Measurements from ENCODE around the gene ZNF283.
"Not testable (repeated sequence)": the region's sequence is repeated elsewhere in the genome, so short reads cannot be mapped to it uniquely, and the experiment has no call there.

ZNF283 gene

DNA sequence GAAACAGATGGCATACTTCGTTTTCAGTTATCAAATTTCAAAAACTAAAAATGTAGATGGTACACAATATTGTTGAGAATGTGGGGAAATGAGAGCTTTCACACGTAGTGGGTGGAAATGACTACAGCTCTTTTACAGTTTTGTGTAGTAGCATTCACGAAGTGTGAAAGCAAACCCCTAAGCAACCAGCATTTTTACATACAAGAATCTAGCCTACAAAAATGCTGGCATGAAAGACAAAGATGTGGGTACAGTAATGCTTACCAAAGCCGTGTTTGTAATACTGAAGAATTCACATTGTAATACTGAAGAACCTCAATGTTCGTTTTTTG is 6.3 kb upstream of the ZNF283 start:
- H3K27ac ChIP-seq (ENCODE audit: low read depth, low read length): no peak overlapping the region
- H3K9me3 ChIP-seq (ENCODE audit: insufficient read depth, low read depth, low read length): peaks cover 6% of the 10 kb centered on the region
- no peak overlapping the region for H3K14ac ChIP-seq (ENCODE audit: low read length)
- no peak overlapping the region for H2AFZ ChIP-seq (ENCODE audit: insufficient read depth, low read length, poor library complexity)
- no peak overlapping the region for H2BK120ac ChIP-seq (ENCODE audit: insufficient read depth, low read length, poor library complexity)
- no peak overlapping the region for H3K18ac ChIP-seq (ENCODE audit: low read length)
- H4K91ac ChIP-seq (ENCODE audit: low read depth, low read length): no peak overlapping the region
- H3K4me2 ChIP-seq (ENCODE audit: low read length): no peak overlapping the region
- H3K23ac ChIP-seq (ENCODE audit: low read length): no peak overlapping the region
- no peak overlapping the region for H3K9ac ChIP-seq (ENCODE audit: low read length)
- no peaks in the 10 kb centered on the region for H3K27me3 ChIP-seq (ENCODE audit: insufficient read depth, low read length)
- no CpG with 5 or more reads among the region's 5 CpGs for WGBS (ENCODE audit: extremely low coverage, insufficient coverage, insufficient read length)
- no peaks in the 10 kb centered on the region for H3K79me2 ChIP-seq (ENCODE audit: control insufficient read depth, insufficient read depth, low read length, poor library complexity)
- no peak overlapping the region for H2AK5ac ChIP-seq (ENCODE audit: low read length)
- peak in 1 of 2 donors; percentile 32 for DNase-seq
- H3K79me1 ChIP-seq (ENCODE audit: low read length): no peaks in the 10 kb centered on the region
- no peaks in the 10 kb centered on the region for H3K4me1 ChIP-seq (ENCODE audit: control insufficient read depth in 1 of 2, insufficient read depth in 2 of 2, low read length in 2 of 2)
- H3K36me3 ChIP-seq (ENCODE audit: control insufficient read depth in 1 of 2, insufficient read depth in 2 of 2, low read length in 2 of 2): no peaks in the 10 kb centered on the region
- H4K8ac ChIP-seq (ENCODE audit: low read depth, low read length): no peak overlapping the region
- H2BK12ac ChIP-seq (ENCODE audit: low read length): no peak overlapping the region
- no peak overlapping the region for H4K12ac ChIP-seq (ENCODE audit: low read depth, low read length)
- no peak overlapping the region for H3K4ac ChIP-seq (ENCODE audit: low read depth, low read length)
- no peak overlapping the region for H2BK5ac ChIP-seq (ENCODE audit: low read depth, low read length, poor library complexity)
- H3K4me3 ChIP-seq (ENCODE audit: low read depth, low read length): no peak overlapping the region

DNA sequence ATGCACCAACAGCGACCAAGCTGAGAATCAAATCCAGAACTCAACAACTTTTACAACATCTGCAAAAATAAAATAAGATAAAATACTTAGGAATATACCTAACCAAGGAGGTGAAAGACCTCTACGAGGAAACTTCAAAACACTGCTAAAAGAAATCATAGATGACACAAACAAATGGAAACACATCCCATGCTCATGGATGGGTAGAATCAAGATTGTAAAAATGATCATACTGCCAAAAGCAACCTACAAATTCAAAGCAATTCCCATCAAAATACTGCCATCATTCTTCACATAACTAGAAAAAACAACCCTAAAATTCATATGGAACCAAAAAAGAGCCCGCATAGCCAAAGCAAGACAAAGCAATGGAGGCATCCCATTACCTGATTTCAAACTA is 3.3 kb upstream of the ZNF283 start:
- not testable (repeated sequence) for H3K9me3 ChIP-seq (ENCODE audit: insufficient read depth, low read depth, low read length); H3K36me3 ChIP-seq (ENCODE audit: control insufficient read depth in 1 of 2, insufficient read depth in 2 of 2, low read length in 2 of 2); H2AK5ac ChIP-seq (ENCODE audit: low read length); H3K79me1 ChIP-seq (ENCODE audit: low read length); H4K8ac ChIP-seq (ENCODE audit: low read depth, low read length); H3K4me2 ChIP-seq (ENCODE audit: low read length); H3K18ac ChIP-seq (ENCODE audit: low read length); H3K14ac ChIP-seq (ENCODE audit: low read length); H3K4ac ChIP-seq (ENCODE audit: low read depth, low read length); H4K12ac ChIP-seq (ENCODE audit: low read depth, low read length); H2BK12ac ChIP-seq (ENCODE audit: low read length); H2BK120ac ChIP-seq (ENCODE audit: insufficient read depth, low read length, poor library complexity); H3K9ac ChIP-seq (ENCODE audit: low read length); H3K4me1 ChIP-seq (ENCODE audit: control insufficient read depth in 1 of 2, insufficient read depth in 2 of 2, low read length in 2 of 2); H4K91ac ChIP-seq (ENCODE audit: low read depth, low read length); DNase-seq; H3K4me3 ChIP-seq (ENCODE audit: low read depth, low read length); H2BK5ac ChIP-seq (ENCODE audit: low read depth, low read length, poor library complexity); H2AFZ ChIP-seq (ENCODE audit: insufficient read depth, low read length, poor library complexity); H3K79me2 ChIP-seq (ENCODE audit: control insufficient read depth, insufficient read depth, low read length, poor library complexity); H3K27me3 ChIP-seq (ENCODE audit: insufficient read depth, low read length); H3K23ac ChIP-seq (ENCODE audit: low read length); H3K27ac ChIP-seq (ENCODE audit: low read depth, low read length)
- WGBS (ENCODE audit: extremely low coverage, insufficient coverage, insufficient read length): no CpG with 5 or more reads among the region's 3 CpGs

DNA sequence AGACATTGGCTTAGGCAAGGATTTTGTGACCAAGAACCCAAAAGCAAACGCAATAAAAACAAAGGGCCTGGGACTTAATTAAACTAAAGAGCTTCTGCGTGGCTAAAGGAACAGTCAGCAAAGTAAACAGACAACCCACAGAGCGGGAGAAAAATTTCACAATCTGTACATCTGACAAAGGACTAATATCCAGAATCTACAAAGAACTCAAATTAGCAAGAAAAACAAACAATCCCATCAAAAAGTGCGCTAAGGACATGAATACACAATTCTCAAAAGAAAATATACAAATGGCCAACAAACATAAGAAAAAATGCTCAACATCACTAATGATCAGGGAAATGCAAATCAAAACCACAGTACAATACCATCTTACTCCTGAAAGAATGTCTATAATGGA is 2.5 kb upstream of the ZNF283 start:
- no CpG with 5 or more reads among the region's 4 CpGs for WGBS (ENCODE audit: extremely low coverage, insufficient coverage, insufficient read length)

DNA sequence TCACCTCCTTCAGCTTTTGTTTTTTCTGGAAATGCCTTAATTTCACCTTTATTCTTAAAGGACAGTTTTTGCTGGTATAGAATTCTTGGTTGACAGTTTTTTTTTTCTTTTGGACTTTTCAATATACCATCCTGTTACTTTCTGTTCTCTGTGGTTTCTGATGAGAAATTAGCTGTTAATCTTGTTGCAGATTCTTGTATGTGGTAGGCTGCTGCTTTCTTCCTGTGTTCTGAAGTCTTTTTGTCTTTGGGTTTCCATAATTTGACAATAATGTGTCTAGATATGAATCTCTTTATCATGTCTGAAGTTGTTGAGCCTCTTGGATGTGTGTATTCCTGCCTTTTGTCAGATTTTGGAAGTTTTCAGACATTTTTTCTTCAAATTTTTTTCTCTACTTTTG is 12.0 kb downstream of the ZNF283 start:
- H3K4me3 ChIP-seq (ENCODE audit: low read depth, low read length): no peak overlapping the region
- H3K4me2 ChIP-seq (ENCODE audit: low read length): no peak overlapping the region

More for the DNA sequence above, 2.5 kb upstream of the ZNF283 start:
- H2AFZ ChIP-seq (ENCODE audit: insufficient read depth, low read length, poor library complexity); H3K9me3 ChIP-seq (ENCODE audit: insufficient read depth, low read depth, low read length); H3K14ac ChIP-seq (ENCODE audit: low read length); H3K27me3 ChIP-seq (ENCODE audit: insufficient read depth, low read length); H3K79me2 ChIP-seq (ENCODE audit: control insufficient read depth, insufficient read depth, low read length, poor library complexity); H2BK12ac ChIP-seq (ENCODE audit: low read length); H3K4me3 ChIP-seq (ENCODE audit: low read depth, low read length); H4K91ac ChIP-seq (ENCODE audit: low read depth, low read length); DNase-seq; H3K4ac ChIP-seq (ENCODE audit: low read depth, low read length); H3K23ac ChIP-seq (ENCODE audit: low read length); H3K18ac ChIP-seq (ENCODE audit: low read length); H3K4me1 ChIP-seq (ENCODE audit: control insufficient read depth in 1 of 2, insufficient read depth in 2 of 2, low read length in 2 of 2); H3K36me3 ChIP-seq (ENCODE audit: control insufficient read depth in 1 of 2, insufficient read depth in 2 of 2, low read length in 2 of 2); H2BK5ac ChIP-seq (ENCODE audit: low read depth, low read length, poor library complexity); H3K27ac ChIP-seq (ENCODE audit: low read depth, low read length); H3K9ac ChIP-seq (ENCODE audit: low read length); H3K79me1 ChIP-seq (ENCODE audit: low read length); H4K12ac ChIP-seq (ENCODE audit: low read depth, low read length); H2BK120ac ChIP-seq (ENCODE audit: insufficient read depth, low read length, poor library complexity); H2AK5ac ChIP-seq (ENCODE audit: low read length); H3K4me2 ChIP-seq (ENCODE audit: low read length); H4K8ac ChIP-seq (ENCODE audit: low read depth, low read length): not testable (repeated sequence)

DNA sequence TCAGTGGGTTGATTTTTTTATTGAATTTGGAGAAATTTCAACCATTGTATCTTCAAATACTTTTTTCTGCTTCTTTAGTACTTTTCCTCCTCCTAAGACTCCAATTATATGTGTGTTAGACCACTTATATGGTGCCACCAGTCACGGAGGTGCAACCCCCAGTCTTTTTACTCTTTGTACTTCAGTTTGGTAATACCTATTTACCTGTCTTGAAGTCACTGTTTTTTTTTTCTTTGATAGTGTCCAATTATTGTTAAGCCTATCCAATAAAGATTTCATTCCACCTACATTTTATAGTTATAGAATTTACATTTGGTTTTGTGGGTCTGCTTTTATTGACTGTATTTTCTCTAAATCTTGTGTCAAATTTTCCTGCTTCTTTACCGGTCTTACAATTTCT is 14.9 kb downstream of the ZNF283 start:
- Histone ChIP-seq H2AK5ac (ENCODE audit: low read length) (no peak overlapping the region), H3K23ac (ENCODE audit: low read length) (no peak overlapping the region), H2BK5ac (ENCODE audit: low read depth, low read length, poor library complexity) (no peak overlapping the region), H2BK12ac (ENCODE audit: low read length) (no peak overlapping the region), H3K4me1 (ENCODE audit: control insufficient read depth in 1 of 2, insufficient read depth in 2 of 2, low read length in 2 of 2) (no peaks in the 10 kb centered on the region), H2AFZ (ENCODE audit: insufficient read depth, low read length, poor library complexity) (no peak overlapping the region), H3K9ac (ENCODE audit: low read length) (no peak overlapping the region), H4K12ac (ENCODE audit: low read depth, low read length) (no peak overlapping the region), H3K9me3 (ENCODE audit: insufficient read depth, low read depth, low read length) (peaks cover 10% of the 10 kb centered on the region), H3K18ac (ENCODE audit: low read length) (no peak overlapping the region), H3K27ac (ENCODE audit: low read depth, low read length) (no peak overlapping the region), H3K4me3 (ENCODE audit: low read depth, low read length) (no peak overlapping the region), H3K14ac (ENCODE audit: low read length) (no peak overlapping the region), H3K79me2 (ENCODE audit: control insufficient read depth, insufficient read depth, low read length, poor library complexity) (no peaks in the 10 kb centered on the region), H2BK120ac (ENCODE audit: insufficient read depth, low read length, poor library complexity) (no peak overlapping the region), H3K36me3 (ENCODE audit: control insufficient read depth in 1 of 2, insufficient read depth in 2 of 2, low read length in 2 of 2) (peaks cover 17 to 19% of the 10 kb centered on the region in 2 experiments), H4K8ac (ENCODE audit: low read depth, low read length) (no peak overlapping the region), H3K79me1 (ENCODE audit: low read length) (no peaks in the 10 kb centered on the region), H3K27me3 (ENCODE audit: insufficient read depth, low read length) (no peaks in the 10 kb centered on the region), H3K4me2 (ENCODE audit: low read length) (no peak overlapping the region), H4K91ac (ENCODE audit: low read depth, low read length) (no peak overlapping the region), H3K4ac (ENCODE audit: low read depth, low read length) (no peak overlapping the region)
- DNase-seq: no peak
- WGBS (ENCODE audit: extremely low coverage, insufficient coverage, insufficient read length): no CpG with 5 or more reads among the region's 2 CpGs

More for the DNA sequence above, 12.0 kb downstream of the ZNF283 start:
- H3K4me1 ChIP-seq (ENCODE audit: control insufficient read depth in 1 of 2, insufficient read depth in 2 of 2, low read length in 2 of 2): no peaks in the 10 kb centered on the region
- H3K14ac ChIP-seq (ENCODE audit: low read length): no peak overlapping the region
- H2BK5ac ChIP-seq (ENCODE audit: low read depth, low read length, poor library complexity): no peak overlapping the region
- H2BK120ac ChIP-seq (ENCODE audit: insufficient read depth, low read length, poor library complexity): no peak overlapping the region
- H3K79me1 ChIP-seq (ENCODE audit: low read length): no peaks in the 10 kb centered on the region
- no peak overlapping the region for H3K18ac ChIP-seq (ENCODE audit: low read length)
- no peak overlapping the region for H4K91ac ChIP-seq (ENCODE audit: low read depth, low read length)
- no peak overlapping the region for H3K27ac ChIP-seq (ENCODE audit: low read depth, low read length)
- no peaks in the 10 kb centered on the region for H3K27me3 ChIP-seq (ENCODE audit: insufficient read depth, low read length)
- no peak overlapping the region for H4K12ac ChIP-seq (ENCODE audit: low read depth, low read length)
- H3K79me2 ChIP-seq (ENCODE audit: control insufficient read depth, insufficient read depth, low read length, poor library complexity): no peaks in the 10 kb centered on the region
- no peak overlapping the region for H3K23ac ChIP-seq (ENCODE audit: low read length)
- peaks cover 19 to 32% of the 10 kb centered on the region in 2 experiments for H3K36me3 ChIP-seq (ENCODE audit: control insufficient read depth in 1 of 2, insufficient read depth in 2 of 2, low read length in 2 of 2)
- H2AFZ ChIP-seq (ENCODE audit: insufficient read depth, low read length, poor library complexity): no peak overlapping the region
- no peak for DNase-seq
- peaks cover 10% of the 10 kb centered on the region for H3K9me3 ChIP-seq (ENCODE audit: insufficient read depth, low read depth, low read length)
- H2AK5ac ChIP-seq (ENCODE audit: low read length): no peak overlapping the region
- no peak overlapping the region for H2BK12ac ChIP-seq (ENCODE audit: low read length)
- H3K9ac ChIP-seq (ENCODE audit: low read length): no peak overlapping the region
- H4K8ac ChIP-seq (ENCODE audit: low read depth, low read length): no peak overlapping the region
- no peak overlapping the region for H3K4ac ChIP-seq (ENCODE audit: low read depth, low read length)
